ENCODE results near the gene HES7. TPM values are rescaled to one million over a fixed set of nuclear protein-coding genes. Genes with fewer than 3 reads are reported as not detected.
A peak's percentile ranks its signal among the peaks of the same experiment; 100 is the strongest.

HES7 gene
- total RNA-seq, 1 donor from 2014 or later, result under 0.01 TPM

- no peak for DNase-seq (ENCODE audit: low read depth in 2 of 2)
These were observed 19.9 kb upstream of the HES7 start for GRCh38 chr17:8143581-8144400.

- DNase-seq (ENCODE audit: low read depth in 2 of 2), result no peak
These were observed 19.1 kb upstream of the HES7 start for GRCh38 chr17:8142887-8143580.

GRCh38 chr17:8142158-8142886 is 18.4 kb upstream of the HES7 start:
- no peak for DNase-seq (ENCODE audit: low read depth in 2 of 2)

- DNase-seq (ENCODE audit: low read depth in 2 of 2), result no peak
These were observed 17.8 kb upstream of the HES7 start for GRCh38 chr17:8141741-8142140.

- no peak for DNase-seq (ENCODE audit: low read depth in 2 of 2)
These were observed 17.1 kb upstream of the HES7 start for GRCh38 chr17:8141045-8141444.

- no peak for DNase-seq (ENCODE audit: low read depth in 2 of 2)
These were observed 16.4 kb upstream of the HES7 start for GRCh38 chr17:8140065-8141029.

- DNase-seq (ENCODE audit: low read depth in 2 of 2), result peak; percentile 85 to 95
These were observed 14.9 kb upstream of the HES7 start for GRCh38 chr17:8138672-8139371.

- no peak for DNase-seq (ENCODE audit: low read depth in 2 of 2)
These were observed 14.4 kb upstream of the HES7 start for GRCh38 chr17:8138374-8138671.

GRCh38 chr17:8137645-8138373 is 13.9 kb upstream of the HES7 start:
- no peak for DNase-seq (ENCODE audit: low read depth in 2 of 2)

GRCh38 chr17:8133941-8134340 is 10.0 kb upstream of the HES7 start:
- DNase-seq (ENCODE audit: low read depth in 2 of 2), result no peak

GRCh38 chr17:8133399-8133798 is 9.5 kb upstream of the HES7 start:
- DNase-seq (ENCODE audit: low read depth in 2 of 2), result no peak

GRCh38 chr17:8131844-8132441 is 8.0 kb upstream of the HES7 start:
- no peak for DNase-seq (ENCODE audit: low read depth in 2 of 2)

GRCh38 chr17:8128125-8128784 is 4.3 kb upstream of the HES7 start:
- DNase-seq (ENCODE audit: low read depth in 2 of 2), result no peak

- peak in 1 of 2 donors; percentile 37 for DNase-seq (ENCODE audit: low read depth in 2 of 2)
These were observed 2.7 kb upstream of the HES7 start for GRCh38 chr17:8126491-8127066.

GRCh38 chr17:8125947-8126490 is 2.1 kb upstream of the HES7 start:
- no peak for DNase-seq (ENCODE audit: low read depth in 2 of 2)

- peak; percentile 61 to 74 for DNase-seq (ENCODE audit: low read depth in 2 of 2)
These were observed 1.4 kb upstream of the HES7 start for GRCh38 chr17:8125154-8125946.

- no peak for DNase-seq (ENCODE audit: low read depth in 2 of 2)
These were observed 646 bp upstream of the HES7 start for GRCh38 chr17:8124350-8125153.
